ENCODE data around the gene PAGE2B. TPM values are rescaled to one million over a fixed set of nuclear protein-coding genes. Genes with fewer than 3 reads are reported as not detected.

The PAGE2B gene
- polyA plus RNA-seq, 2 of the 4 experiments (the other 2 are of a cell fraction), result not detected

DNA sequence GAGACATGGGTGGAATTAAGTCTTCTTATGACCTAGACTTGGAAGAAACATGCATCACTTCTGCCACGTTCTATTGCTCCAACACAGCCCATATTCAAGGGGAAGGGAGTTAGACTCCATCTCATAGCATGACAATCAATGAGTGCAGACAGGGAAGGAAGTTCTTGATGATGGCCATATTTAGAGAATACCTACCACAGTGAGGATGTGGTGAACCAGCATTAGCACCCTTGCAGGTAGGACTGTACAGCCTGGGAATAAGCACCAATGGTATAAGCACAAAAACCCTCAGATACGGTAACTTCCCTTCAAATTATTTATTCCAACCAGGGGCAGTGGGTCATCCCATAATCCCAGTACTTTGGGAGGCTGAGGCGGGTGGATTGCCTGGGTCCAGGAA lies 43.7 kb downstream of the PAGE2B start:
- FAIRE-seq, result peak; percentile 49
- DNase-seq (ENCODE audit: low read depth in 1 of 2, low spot score in 1 of 2), result no peak
- 31% methylated on average over 3 of the region's 3 CpGs for WGBS (ENCODE audit: missing lambda C conversion rate)
- Histone ChIP-seq H3K4me1 (no peaks in the 10 kb centered on the region), H3K27ac (no peak overlapping the region), H3K9me3 (no peaks in the 10 kb centered on the region), H3K4me2 (no peak overlapping the region), H3K4me3 (no peak overlapping the region)
- no peak for ATAC-seq
- POLR2A ChIA-PET, result no interaction called here
- no peak for TF ChIP-seq RARB (CRISPR knock-in tag; IDR thresholded peaks at IDR 0.05)
- TF ChIP-seq, protein P1, sequence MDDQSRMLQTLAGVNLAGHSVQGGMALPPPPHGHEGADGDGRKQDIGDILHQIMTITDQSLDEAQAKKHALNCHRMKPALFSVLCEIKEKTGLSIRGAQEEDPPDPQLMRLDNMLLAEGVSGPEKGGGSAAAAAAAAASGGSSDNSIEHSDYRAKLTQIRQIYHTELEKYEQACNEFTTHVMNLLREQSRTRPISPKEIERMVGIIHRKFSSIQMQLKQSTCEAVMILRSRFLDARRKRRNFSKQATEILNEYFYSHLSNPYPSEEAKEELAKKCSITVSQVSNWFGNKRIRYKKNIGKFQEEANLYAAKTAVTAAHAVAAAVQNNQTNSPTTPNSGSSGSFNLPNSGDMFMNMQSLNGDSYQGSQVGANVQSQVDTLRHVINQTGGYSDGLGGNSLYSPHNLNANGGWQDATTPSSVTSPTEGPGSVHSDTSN (IDR thresholded peaks at IDR 0.05), result no peak
- CTCF ChIA-PET, result no interaction called here

DNA sequence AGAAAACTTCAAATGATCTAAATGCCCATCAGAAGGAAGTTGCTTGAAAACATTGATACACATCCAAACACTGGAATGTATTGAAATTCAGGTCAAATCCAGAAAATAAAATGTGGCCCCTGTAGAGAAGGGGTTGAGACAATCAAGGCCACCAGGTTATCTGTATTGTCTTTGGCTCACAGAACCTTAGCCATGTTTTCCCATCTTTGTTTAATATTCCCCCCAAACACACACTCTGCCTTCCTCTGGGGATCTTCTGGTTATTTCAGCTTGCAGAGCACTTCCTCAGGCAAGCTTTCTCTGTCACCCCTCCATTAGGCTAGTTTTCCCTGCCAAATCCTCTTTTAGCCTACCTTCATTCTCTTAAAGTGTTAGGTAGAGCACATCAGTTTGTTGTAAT lies 44.4 kb downstream of the PAGE2B start:
- Histone ChIP-seq H3K27ac (no peak overlapping the region), H3K9me3 (no peaks in the 10 kb centered on the region), H3K4me2 (no peak overlapping the region), H3K4me1 (no peaks in the 10 kb centered on the region), H3K4me3 (no peak overlapping the region)
- TF ChIP-seq KDM1A (IDR thresholded peaks at IDR 0.05; ENCODE audit: low read depth), result no peak
- no peak for TF ChIP-seq HOXA7 (CRISPR knock-in tag; IDR thresholded peaks at IDR 0.05)
- TF ChIP-seq RNF2 (IDR thresholded peaks at IDR 0.05; ENCODE audit: borderline replicate concordance, low read depth), result no peak
- TF ChIP-seq CHD4 (IDR thresholded peaks at IDR 0.05; ENCODE audit: borderline replicate concordance), result no peak
- no peak for TF ChIP-seq RFX5 (IDR thresholded peaks at IDR 0.05)
- no peak for TF ChIP-seq CEBPB (IDR thresholded peaks at IDR 0.05)
- no peak for DNase-seq (ENCODE audit: low read depth in 1 of 2, low spot score in 1 of 2)
- FAIRE-seq, result no peak
- ChIA-PET CTCF (no interaction called here), POLR2A (no interaction called here)
- ATAC-seq, result no peak

DNA sequence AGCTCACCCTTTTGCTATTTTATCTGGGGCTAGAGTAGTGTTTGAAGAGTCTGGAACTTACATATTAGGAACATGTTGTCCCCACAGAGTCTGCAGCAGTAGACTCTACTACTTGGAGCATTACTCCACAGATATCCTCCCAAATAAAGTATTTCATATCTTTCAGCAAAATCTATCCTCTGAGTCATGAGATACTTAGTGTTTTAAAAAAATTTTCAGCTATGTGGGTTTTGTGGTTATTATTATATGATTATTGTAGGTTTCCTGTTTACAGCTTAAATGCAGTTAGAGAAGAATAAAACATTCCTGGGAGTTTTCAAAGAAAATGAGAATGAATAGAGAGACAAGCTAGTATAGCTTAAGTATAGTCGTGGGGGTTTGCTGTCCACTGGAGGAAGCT lies 44.9 kb downstream of the PAGE2B start:
- no peak for FAIRE-seq
- ChIA-PET CTCF (no interaction called here), POLR2A (no interaction called here)
- DNase-seq (ENCODE audit: low read depth in 1 of 2, low spot score in 1 of 2), result no peak
- no peak overlapping the region for H3K4me2 ChIP-seq
- WGBS (ENCODE audit: missing lambda C conversion rate), result 5% methylated on average over 1 of the region's 1 CpG
- H3K9me3 ChIP-seq, result no peaks in the 10 kb centered on the region
- ATAC-seq, result no peak
- no peak overlapping the region for H3K27ac ChIP-seq
- TF ChIP-seq JUNB (IDR thresholded peaks at IDR 0.05) (no peak), ZC3H11A (IDR thresholded peaks at IDR 0.05) (no peak), POLR2AphosphoS2 (conservative IDR thresholded peaks at IDR 0.05; ENCODE audit: low read length) (no peak), BHLHE40 (IDR thresholded peaks at IDR 0.05; ENCODE audit: low read depth, low read length) (no peak), FOSB (CRISPR knock-in tag; IDR thresholded peaks at IDR 0.05) (no peak), RAD21 (conservative IDR thresholded peaks at IDR 0.05 in 1 of 2, IDR thresholded peaks at IDR 0.05 in 1 of 2) (no peak), POLR2A (IDR thresholded peaks at IDR 0.05; ENCODE audit: low read length) (no peak), HEYL (CRISPR knock-in tag; IDR thresholded peaks at IDR 0.05) (no peak)
- TF ChIP-seq, protein P2, sequence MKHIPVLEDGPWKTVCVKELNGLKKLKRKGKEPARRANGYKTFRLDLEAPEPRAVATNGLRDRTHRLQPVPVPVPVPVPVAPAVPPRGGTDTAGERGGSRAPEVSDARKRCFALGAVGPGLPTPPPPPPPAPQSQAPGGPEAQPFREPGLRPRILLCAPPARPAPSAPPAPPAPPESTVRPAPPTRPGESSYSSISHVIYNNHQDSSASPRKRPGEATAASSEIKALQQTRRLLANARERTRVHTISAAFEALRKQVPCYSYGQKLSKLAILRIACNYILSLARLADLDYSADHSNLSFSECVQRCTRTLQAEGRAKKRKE (CRISPR knock-in tag; IDR thresholded peaks at IDR 0.05; ENCODE audit: low read depth), result no peak
- TF ChIP-seq, protein P3, sequence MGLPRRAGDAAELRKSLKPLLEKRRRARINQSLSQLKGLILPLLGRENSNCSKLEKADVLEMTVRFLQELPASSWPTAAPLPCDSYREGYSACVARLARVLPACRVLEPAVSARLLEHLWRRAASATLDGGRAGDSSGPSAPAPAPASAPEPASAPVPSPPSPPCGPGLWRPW (IDR thresholded peaks at IDR 0.05), result no peak
- no peak overlapping the region for H3K4me3 ChIP-seq
- no peaks in the 10 kb centered on the region for H3K4me1 ChIP-seq

DNA sequence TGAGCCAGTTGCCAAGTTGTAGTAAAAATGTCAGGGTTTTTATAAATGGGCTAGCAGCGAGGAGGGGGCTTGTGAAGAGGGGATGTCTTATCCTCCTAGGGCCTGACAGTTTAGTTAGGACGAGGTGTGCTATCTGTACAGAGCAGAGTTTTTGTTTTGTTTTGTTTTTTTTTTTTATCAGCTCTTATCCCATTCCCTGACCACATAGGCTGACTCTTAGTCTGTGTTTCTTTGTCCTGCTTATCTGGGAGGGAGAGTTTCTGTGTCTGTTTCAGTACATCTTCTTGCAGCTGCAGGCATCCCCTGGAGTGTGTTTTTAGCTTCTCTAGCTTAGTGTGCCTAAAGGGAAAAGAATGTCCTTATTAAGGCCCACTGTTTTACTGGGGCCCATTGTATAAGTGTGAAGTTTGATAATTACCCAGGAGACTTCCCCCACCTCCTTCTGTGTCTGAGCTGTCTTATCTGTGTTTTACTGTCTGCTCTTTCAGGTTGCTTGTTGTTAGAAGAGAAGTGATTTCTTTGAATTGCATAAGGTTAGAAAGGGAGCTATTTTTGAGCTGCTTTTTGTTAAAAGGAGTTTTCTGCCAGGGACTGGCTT lies 46.0 kb downstream of the PAGE2B start:
- DNase-seq (ENCODE audit: low read depth in 1 of 2, low spot score in 1 of 2) (no peak), FAIRE-seq (no peak), ATAC-seq (no peak)
- no peaks in the 10 kb centered on the region for H3K4me1 ChIP-seq
- no peak overlapping the region for H3K4me3 ChIP-seq
- no peaks in the 10 kb centered on the region for H3K9me3 ChIP-seq
- POLR2A ChIA-PET, result no interaction called here
- TF ChIP-seq MAFK (IDR thresholded peaks at IDR 0.05; ENCODE audit: partially characterized antibody) (no peak), EP300 (IDR thresholded peaks at IDR 0.05) (no peak), KDM5A (IDR thresholded peaks at IDR 0.05) (no peak)
- no peak overlapping the region for H3K4me2 ChIP-seq
- H3K27ac ChIP-seq, result no peak overlapping the region
- 0% methylated on average over 2 of the region's 2 CpGs for WGBS (ENCODE audit: missing lambda C conversion rate)
- CTCF ChIA-PET, result interaction anchor here (1.2 kb wide), 1 partner anchor 14 kb away, joined by 4 read pairs; no protein-coding TSS in a partner anchor
